GM12878 (cell line): ENCODE measurements around the gene REN.

Source experiments
- BHLHE40 ChIP-seq, 2 experiments: fragments of 450-650 bp in 1 of 2; IDR thresholded peaks; 2 replicates each; pipeline ENCODE4 v1.6.1; 2011 to 2017; ENCODE audit warnings: low read depth in 2 of 2, borderline replicate concordance in 1 of 2, improper control_type of control experiment in 1 of 2, low read length in 1 of 2, mild to moderate bottlenecking in 1 of 2
- CEBPB ChIP-seq, 2 experiments: fragments of 150-350 bp in 1 of 2; IDR thresholded peaks; 2 replicates each; pipeline ENCODE4 v1.6.1; 2012 to 2014; ENCODE audit warnings: low read depth in 2 of 2, low read length in 2 of 2, borderline replicate concordance in 1 of 2, inconsistent platforms in 1 of 2
- CHD1 ChIP-seq: IDR thresholded peaks from 2 replicates; pipeline ENCODE4 v1.6.1; 2012; ENCODE audit warnings: low read depth, low read length, improper control_type of control experiment
- CTCF ChIP-seq, 3 experiments: IDR thresholded peaks in 2 of 3; conservative IDR thresholded peaks in 1 of 3; 2 replicates each; pipeline ENCODE4 v1.5.1; 2011; ENCODE audit warnings: low read depth in 3 of 3, low read length in 3 of 3, mild to moderate bottlenecking in 3 of 3, control low read depth in 2 of 3, moderate library complexity in 2 of 3, inconsistent platforms in 1 of 3, mixed read lengths in 1 of 3; ENCODE audit not compliant: control insufficient read depth in 2 of 3, insufficient read depth in 1 of 3; ENCODE audit errors: extremely low read depth in 1 of 3
- FOXM1 ChIP-seq: IDR thresholded peaks from 2 replicates; pipeline ENCODE4 v1.6.1; 2012; ENCODE audit warnings: low read depth, mild to moderate bottlenecking, inconsistent platforms, low read length, moderate library complexity
- MAX ChIP-seq: IDR thresholded peaks from 2 replicates; pipeline ENCODE4 v1.6.1; 2012; ENCODE audit warnings: low read depth, low read length, improper control_type of control experiment
- NR2C1 ChIP-seq: fragments of 450-650 bp; IDR thresholded peaks from 2 replicates; pipeline ENCODE4 v1.6.1; 2017; ENCODE audit warnings: antibody characterized with exemption, mild to moderate bottlenecking, moderate library complexity
- POLR2A ChIP-seq: IDR thresholded peaks from 2 replicates; pipeline ENCODE4 v1.6.1; 2011; ENCODE audit warnings: low read depth, mild to moderate bottlenecking, low read length
- POLR2AphosphoS5 ChIP-seq: IDR thresholded peaks from 2 replicates; pipeline ENCODE4 v1.6.1; 2011; ENCODE audit warnings: mild to moderate bottlenecking, low read length, inconsistent platforms
- RAD21 ChIP-seq: IDR thresholded peaks from 2 replicates; pipeline ENCODE4 v1.6.1; 2011; ENCODE audit warnings: mild to moderate bottlenecking, low read depth, low read length, moderate library complexity; ENCODE audit not compliant: insufficient read depth

- TF ChIP-seq CEBPB (IDR thresholded peaks at IDR 0.05; ENCODE audit: borderline replicate concordance in 1 of 2, low read depth in 2 of 2, low read length in 2 of 2) (0 out of 4 replicates have a peak, but pooled peaks of 1 of the 2 experiments have one; percentile 15), MAX (no peak), CTCF (IDR thresholded peaks at IDR 0.05 in 2 of 3, conservative IDR thresholded peaks at IDR 0.05 in 1 of 3; ENCODE audit: control insufficient read depth in 2 of 3, extremely low read depth in 1 of 3, insufficient read depth in 1 of 3, low read depth in 3 of 3, low read length in 3 of 3) (peak; percentile 22 to 26 (median 25); a peak in 4 of 6 replicates), CHD1 (no peak), RAD21 (peak; percentile 25; the same call in 1 of the 2 replicates), POLR2A (no peak), FOXM1 (no peak), BHLHE40 (IDR thresholded peaks at IDR 0.05; ENCODE audit: borderline replicate concordance in 1 of 2, low read depth in 2 of 2, low read length in 1 of 2) (peak; percentile 30 to 79; a peak in 3 of 4 replicates), NR2C1 (no peak), POLR2AphosphoS5 (no peak)
Measured at GRCh38 chr1:204213668-204214662, 47.8 kb upstream of the REN start, which contains the start of gene GOLT1A.
